ENCODE data around the gene PBX3. TPM values are rescaled to one million over a fixed set of nuclear protein-coding genes. Genes with fewer than 3 reads are reported as not detected.

PBX3 gene
- total and polyA plus RNA-seq, 2 of the 13 experiments (the other 11 are each of a cell fraction or from before 2014, with no cell fraction given): 6.0 to 11.2 TPM

- TF ChIP-seq BCLAF1 (IDR thresholded peaks at IDR 0.05) (no peak), FOXM1 (CRISPR knock-in tag; IDR thresholded peaks at IDR 0.05) (no peak), ZSCAN5A (CRISPR knock-in tag; IDR thresholded peaks at IDR 0.05; ENCODE audit: borderline replicate concordance) (no peak), ATF6 (CRISPR knock-in tag; conservative IDR thresholded peaks at IDR 0.05) (no peak), ARID5B (CRISPR knock-in tag; IDR thresholded peaks at IDR 0.05) (no peak; the same call in 1 of the 2 replicates), ZNF713 (CRISPR knock-in tag; IDR thresholded peaks at IDR 0.05) (no peak), THAP11 (CRISPR knock-in tag; IDR thresholded peaks at IDR 0.05) (peak; percentile 91), KDM6A (CRISPR knock-in tag; IDR thresholded peaks at IDR 0.05; ENCODE audit: low read depth) (no peak), ZNF274 (CRISPR knock-in tag; IDR thresholded peaks at IDR 0.05) (no peak), ZBTB43 (CRISPR knock-in tag; conservative IDR thresholded peaks at IDR 0.05) (no peak), ZNF891 (CRISPR knock-in tag; IDR thresholded peaks at IDR 0.05) (peak; percentile 16; the same call in 1 of the 2 replicates), RXRA (CRISPR knock-in tag; IDR thresholded peaks at IDR 0.05) (peak; percentile 63; the same call in 1 of the 2 replicates), MAF1 (CRISPR knock-in tag; IDR thresholded peaks at IDR 0.05; ENCODE audit: borderline replicate concordance) (no peak; the same call in 1 of the 2 replicates), NPAS2 (CRISPR knock-in tag; IDR thresholded peaks at IDR 0.05; ENCODE audit: borderline replicate concordance) (no peak), HOXD1 (CRISPR knock-in tag; IDR thresholded peaks at IDR 0.05) (no peak; the same call in 1 of the 2 replicates), ZNF546 (CRISPR knock-in tag; conservative IDR thresholded peaks at IDR 0.05) (no peak), MTA3 (CRISPR knock-in tag; IDR thresholded peaks at IDR 0.05) (no peak), SRSF1 (optimal IDR thresholded peaks at IDR 0.05; ENCODE audit: low read depth, low read length) (no peak)
Observed at GRCh38 chr9:125706651-125707471, 40.3 kb upstream of the PBX3 start, which contains the start of gene MAPKAP1 (continued).

All from HepG2 (cell line).